SJSA1 (cell line): ENCODE data around the gene KDR. TPM values are rescaled to one million over a fixed set of nuclear protein-coding genes. Genes with fewer than 3 reads are reported as not detected.

Experiments used
- total RNA-seq: library from RNA; depleted of rRNA; stranded (reverse); fragments of >200 nt; shearing (Covaris generic); gene quantifications from 2 replicates; pipeline ENCODE4 v1.2.3, GENCODE V29; 2014; rRNA removed

Gene KDR
- total RNA-seq, 1 experiment from 2014 or later, result 0.16 TPM

Other genes with a start within 250 kb of the KDR start
- gene SRD5A3, start 220.6 kb upstream of the KDR start, total RNA-seq, result 13.6 and 18.2 TPM in 2 replicates